Measurements from ENCODE around the gene ZDHHC20.

DNA sequence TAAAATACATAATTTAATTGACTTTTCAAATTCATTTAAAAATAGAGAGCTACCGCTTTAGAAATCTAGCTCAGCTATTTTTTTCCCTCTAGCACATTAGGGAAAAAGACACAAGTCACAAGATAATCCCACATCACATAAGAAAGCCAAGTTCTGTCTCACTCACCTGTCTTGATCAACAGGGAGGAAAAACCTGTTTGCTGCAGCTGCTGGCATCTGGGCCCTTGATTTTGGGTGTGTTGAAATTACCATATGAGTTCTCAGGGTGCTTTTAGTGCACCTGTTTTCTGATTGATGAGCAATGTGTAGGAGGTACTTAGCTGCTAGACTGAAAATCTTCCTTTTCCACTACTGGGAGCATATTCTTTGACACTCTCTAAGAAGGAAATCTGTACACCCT is 53.8 kb downstream of the ZDHHC20 start:
- no peak for TF ChIP-seq CTCF (IDR thresholded peaks at IDR 0.05 in 4 of 5, conservative IDR thresholded peaks at IDR 0.05 in 1 of 5)
- TF ChIP-seq POLR2A (IDR thresholded peaks at IDR 0.05): no peak
